HEK293T (cell line): Measurements from ENCODE around the gene KCNC1.

ENCODE experiments used
- CTBP1 ChIP-seq: fragments of 450-650 bp; IDR thresholded peaks from 2 replicates; pipeline ENCODE4 v1.6.1; 2016; ENCODE audit warnings: borderline replicate concordance
- FOXM1 ChIP-seq: fragments of 450-650 bp; IDR thresholded peaks from 2 replicates; pipeline ENCODE4 v1.6.1; 2017; ENCODE audit warnings: mild to moderate bottlenecking, borderline replicate concordance
- LEF1 ChIP-seq: fragments of 450-650 bp; IDR thresholded peaks from 2 replicates; pipeline ENCODE4 v1.6.1; 2017; ENCODE audit warnings: mild to moderate bottlenecking, borderline replicate concordance
- NFRKB ChIP-seq: fragments of 450-650 bp; IDR thresholded peaks from 2 replicates; pipeline ENCODE4 v1.6.1; 2016; ENCODE audit warnings: mild to moderate bottlenecking, moderate library complexity

DNA sequence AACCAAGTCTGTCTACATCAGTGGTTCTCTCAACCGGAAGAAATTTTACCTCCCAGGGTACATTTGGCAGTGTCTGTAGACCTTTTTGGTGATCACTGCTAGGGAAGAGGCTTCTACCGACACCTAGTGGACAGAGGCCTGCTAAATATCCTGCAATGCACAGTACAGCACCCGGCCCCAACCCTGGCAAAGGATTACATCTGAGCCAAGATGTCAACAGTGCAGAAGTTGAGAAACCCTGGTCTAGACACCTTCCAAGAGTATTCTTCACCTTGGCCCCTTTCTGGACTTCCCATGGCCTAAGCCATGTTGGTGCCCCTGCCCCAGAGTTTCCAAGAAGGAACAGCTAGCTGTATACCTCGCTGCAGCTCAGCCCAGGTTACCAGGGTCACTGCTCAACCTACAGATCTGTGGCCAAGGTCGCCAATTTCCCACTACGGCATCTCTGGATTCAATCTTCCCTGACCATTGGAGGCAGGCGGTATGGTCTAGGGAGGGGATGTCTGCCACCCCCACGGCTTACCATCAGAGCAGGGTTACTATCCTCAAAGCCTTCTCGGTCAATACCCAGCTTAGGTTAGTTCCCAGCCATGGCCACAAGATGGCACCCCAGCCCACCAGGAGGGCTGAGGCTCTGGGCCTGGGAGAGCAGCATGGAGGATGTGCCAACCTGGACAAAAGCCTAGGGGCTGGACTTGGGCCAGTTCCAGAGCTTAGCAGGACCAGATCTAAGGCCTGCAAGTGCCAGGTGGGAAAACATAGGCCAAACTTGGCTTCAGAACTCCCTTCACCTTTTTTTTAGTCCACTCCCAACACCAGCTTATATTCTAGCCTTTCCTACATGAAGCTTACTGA, 3.7 kb upstream of the KCNC1 start:
- TF ChIP-seq FOXM1 (no peak), NFRKB (no peak), LEF1 (no peak), CTBP1 (no peak)
